CD4-positive, alpha-beta T cell treated with Interleukin-15 for 4 hours (primary cell): Measurements from ENCODE around the gene SEMA4D.
A peak's percentile ranks its signal among the peaks of the same experiment; 100 is the strongest.

Experiments
- DNase-seq: peaks from one replicate; pipeline ENCODE4 v3.0.0-alpha.2; 2020; ENCODE audit warnings: low spot score

The SEMA4D gene

GRCh38 chr9:89497978-89498851 lies at the start of gene SEMA4D:
Gene SEMA4D (minus strand): TSS chr9:89498113. CDS start chr9:89405456, 92,657 bp downstream.
- peak; percentile 58 for DNase-seq

DNA sequence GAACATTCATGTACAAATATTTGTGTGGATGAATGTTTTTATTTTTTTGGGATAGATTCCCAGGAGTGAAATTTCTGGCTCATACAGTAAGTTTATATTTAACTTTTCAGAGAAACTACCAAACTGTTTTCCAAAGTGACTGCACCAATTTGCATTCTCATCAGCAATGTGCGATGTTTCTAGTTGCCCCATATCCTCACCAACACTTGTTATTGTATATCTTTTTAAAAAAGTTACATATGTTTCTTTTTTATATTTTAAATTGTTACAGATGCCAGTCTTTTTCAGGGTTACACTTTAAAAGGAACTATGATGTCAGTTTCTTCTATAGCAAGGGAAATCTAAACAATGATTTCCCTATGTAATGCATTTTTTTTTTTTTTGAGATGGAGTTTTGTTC lies 49.1 kb upstream of the SEMA4D start:
- no peak for DNase-seq

DNA sequence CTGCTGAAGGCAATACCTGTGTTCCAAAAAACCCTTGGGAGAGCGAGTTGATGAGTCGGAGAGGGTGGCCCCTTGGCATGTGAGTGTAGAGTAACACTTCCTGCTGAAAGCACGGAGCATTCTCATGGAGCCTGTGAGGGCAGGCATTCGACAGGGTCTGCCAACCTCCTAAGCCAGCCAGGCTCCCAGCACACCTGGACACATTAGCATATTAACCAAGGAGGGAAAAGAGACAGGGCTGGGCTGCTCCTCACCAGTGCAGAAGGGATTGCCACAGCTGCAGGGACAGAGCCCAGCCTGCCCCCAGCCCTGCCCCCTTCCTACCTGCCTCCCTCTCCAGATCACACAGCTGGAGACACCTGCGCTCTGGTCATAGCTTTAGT lies 46.4 kb upstream of the SEMA4D start:
- DNase-seq: no peak

DNA sequence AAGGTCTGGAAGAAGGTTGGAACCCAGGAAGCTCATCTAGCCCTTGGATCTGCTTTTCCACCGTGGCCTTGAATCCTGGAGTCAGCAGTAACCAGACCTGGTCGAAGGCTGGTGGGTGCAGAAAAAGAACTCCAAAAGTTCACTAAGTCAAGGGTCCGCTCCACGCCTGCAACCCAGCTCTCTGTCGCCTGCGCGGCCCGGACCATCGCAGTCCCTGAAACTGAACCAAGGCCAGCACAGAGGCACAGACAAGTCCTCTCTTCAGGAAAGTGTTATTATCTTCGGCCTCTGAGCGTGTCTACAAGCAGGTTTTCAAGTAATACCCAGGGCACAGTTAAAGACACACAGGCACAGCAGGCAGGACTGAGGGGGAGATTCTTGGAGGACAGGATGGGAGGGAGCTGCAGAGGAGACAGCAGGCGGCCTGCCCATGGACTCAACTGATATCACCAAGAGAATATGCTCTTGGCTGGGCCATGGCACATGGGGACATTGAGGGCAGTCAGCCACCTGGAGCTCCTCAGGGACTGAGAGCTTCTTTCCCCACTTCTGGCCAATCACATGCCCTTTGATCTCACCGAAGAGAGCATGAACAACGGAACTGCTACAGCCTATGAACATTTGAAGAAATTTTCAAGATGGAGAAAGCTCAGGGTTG lies 45.8 kb upstream of the SEMA4D start:
- DNase-seq: no peak

DNA sequence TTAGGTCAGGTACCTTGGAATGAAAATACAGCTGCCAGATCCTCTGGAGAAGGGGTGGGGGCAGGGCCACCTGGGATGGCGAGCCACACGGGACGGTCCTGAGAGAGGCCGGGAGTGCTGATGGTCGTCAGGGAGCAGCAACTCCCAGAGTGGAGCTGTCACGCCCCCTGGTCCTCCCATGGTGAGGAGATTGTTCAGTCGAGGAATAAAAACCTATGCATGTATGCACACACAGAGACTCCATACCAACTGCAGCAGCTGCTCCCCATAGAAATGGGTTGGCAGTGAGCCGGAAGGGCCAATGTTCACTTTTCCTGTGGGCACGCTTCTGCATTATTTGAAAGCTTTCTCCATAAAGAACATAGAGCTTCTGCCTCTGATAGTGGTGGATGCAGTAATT lies 45.2 kb upstream of the SEMA4D start:
- no peak for DNase-seq

GRCh38 chr9:89542401-89543021 lies 44.6 kb upstream of the SEMA4D start:
- DNase-seq: no peak

DNA sequence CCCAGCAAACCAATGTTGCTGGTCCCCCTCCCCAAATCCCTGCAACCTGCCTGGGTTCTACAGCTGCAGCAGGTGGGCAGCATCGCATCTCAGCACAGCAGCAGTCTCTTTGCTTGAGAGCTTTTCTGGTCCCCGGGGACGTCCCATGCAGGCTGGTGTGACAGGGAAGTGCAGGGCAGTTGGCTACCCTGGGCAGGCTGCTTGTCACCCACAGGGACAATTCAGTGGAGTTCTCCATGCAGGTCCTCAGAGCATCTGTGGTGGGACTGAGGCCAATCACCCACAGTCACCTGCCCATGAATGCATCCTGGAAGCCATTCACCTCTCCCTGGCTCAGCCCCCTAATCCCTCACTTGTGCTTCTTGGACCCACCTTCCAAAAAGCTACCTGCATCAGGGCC lies 43.9 kb upstream of the SEMA4D start:
- no peak for DNase-seq

DNA sequence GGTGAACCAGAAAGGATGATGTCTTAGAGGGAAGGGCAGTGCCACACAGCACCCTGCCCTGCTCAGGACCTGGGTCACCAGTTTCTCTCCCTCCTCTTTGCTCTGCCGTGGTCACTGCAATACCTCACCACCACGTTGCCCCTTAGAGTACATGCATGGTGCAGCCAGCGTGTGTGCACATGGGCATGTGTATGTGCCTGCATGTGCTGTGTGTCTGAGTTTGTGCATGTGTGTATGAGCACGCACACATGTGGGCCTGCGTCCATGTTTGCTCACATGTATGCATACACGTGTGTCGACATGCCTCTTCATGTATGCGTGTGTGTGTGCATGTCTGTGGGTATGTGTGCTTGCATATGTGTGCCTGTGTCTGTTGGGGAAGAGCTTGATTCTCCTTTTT lies 41.5 kb upstream of the SEMA4D start:
- no peak for DNase-seq

DNA sequence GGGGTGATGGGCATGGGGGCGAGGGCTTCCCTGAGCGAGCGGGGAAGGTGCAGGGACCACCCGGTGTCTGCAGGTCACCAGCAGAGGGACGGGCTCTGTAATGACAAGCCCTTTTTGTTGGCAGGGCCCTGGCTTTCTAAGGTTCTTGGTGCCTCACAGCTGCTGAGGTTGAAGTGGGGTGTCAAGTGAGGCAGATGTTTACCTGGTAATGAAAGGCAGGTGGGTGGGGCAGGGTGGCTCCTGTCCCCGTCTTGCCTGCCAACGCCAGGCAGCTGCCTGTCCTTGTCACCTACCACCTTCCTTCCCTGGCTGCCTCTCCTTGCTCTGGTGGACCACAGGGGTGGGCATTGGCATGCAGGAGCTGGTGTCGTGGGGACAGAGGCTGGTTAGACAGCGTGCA lies 41.0 kb upstream of the SEMA4D start:
- DNase-seq: no peak

GRCh38 chr9:89537166-89537565 lies 39.3 kb upstream of the SEMA4D start:
- DNase-seq: no peak

- peak; percentile 45 for DNase-seq
Measured at GRCh38 chr9:89536600-89536999, 38.7 kb upstream of the SEMA4D start.

GRCh38 chr9:89536145-89536574 lies 38.2 kb upstream of the SEMA4D start:
- DNase-seq: peak; percentile 52

GRCh38 chr9:89535461-89535860 lies 37.5 kb upstream of the SEMA4D start:
- DNase-seq: no peak

DNA sequence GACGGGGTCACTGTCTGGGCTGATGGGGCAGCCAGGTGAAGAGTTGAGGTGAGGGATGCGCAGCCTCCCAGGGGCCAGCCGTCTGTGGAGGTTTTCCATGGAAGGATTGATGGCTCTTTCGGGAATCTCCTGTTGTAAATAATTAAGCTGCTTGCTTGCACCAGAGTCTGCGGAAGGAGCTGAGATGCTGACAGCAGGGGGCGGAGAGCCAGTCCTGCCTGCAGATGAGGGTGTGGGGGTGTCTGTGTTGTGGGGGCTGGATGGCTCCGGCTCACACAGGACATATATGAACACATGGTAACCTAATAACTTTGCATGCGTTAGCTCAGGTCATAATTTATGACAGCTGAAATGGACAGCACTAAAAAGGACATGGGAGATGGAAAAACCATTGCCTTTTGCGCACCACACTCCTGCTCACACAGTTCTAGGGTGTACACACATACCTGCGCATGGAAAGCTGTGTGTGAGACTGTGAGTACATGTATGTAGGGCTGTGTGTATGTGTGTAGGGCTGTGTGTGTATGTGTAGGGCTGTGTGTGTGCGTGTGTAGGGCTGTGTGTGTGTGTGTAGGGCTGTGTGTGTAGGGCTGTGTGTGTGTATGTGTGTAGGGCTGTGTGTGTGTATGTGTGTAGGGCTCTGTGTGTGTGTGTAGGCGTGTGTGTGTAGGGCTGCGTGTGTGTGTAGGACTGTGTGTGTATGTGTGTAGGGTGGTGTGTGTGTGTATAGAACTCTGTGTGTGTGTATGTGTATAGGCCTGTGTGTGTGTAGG lies 36.8 kb upstream of the SEMA4D start:
- no peak for DNase-seq

DNA sequence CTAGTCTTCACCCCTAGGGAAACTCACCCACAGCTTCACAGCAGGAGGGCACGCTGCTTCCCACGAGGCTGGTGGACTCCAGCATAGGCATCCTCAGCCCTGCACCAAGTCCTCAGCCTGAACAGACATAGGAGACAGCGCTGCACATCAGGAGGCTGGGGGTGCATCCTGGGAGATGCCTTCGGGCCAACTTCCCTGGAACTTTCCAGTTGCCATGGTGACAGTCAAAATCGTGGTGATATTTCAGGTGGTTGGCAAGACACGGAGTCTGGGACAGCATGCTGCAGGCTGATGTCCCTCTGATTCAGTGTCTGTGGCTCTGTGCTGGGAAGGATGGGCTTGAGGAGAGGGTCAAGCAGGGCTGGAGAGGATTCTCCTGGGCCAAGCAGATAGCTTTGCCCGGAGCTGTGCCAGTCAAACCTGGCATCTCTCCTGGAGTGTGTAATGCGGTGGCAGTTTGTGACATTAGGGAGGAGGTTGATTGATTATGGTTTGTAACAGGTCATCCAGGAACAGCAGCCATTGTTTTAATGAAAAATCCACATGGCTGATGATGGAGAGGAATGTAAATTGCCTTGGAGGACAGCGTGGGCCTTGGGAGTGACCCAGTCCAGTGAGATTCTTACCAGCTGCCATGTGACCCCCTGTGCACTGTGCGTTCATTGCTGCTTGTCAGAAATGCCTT lies 35.6 kb upstream of the SEMA4D start:
- no peak for DNase-seq

DNA sequence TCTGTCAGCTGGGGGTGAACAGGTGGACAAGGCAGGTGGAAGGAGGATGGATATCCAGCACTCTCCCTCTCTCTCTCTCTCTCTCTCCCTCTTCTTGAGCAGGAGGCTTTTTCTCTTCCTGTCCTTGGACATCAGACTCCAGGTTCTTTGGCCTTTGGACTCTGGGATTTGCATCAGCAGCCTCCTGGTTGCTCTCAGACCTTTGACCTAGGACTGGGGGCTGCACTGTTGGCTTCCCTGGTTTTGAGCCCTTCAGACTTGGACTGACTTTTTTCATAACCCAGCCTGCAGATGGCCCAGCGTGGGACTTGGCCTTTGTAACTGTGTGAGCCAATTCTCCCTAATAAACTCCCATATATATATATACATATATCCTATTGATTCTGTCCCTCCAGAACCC lies 35.0 kb upstream of the SEMA4D start:
- no peak for DNase-seq

DNA sequence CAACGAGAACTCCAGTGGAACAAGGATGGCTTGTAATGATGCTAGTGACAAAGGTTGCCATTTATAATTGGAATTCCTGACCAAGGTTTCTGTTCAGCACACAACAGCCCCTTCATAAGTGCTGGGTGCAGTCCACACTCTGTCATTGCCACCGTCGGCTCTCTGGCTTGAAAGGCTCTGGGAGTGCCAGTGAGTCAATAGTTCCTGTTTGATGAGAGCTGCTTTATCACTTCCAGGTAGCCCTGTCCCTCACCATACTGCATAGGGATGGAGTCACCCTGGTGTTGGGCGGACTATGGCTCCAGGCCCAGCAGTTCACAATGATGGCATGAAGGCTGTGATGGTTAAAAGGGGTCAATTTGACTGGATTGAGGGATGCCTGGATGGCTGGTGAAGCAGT lies 34.6 kb upstream of the SEMA4D start:
- DNase-seq: peak; percentile 52

DNA sequence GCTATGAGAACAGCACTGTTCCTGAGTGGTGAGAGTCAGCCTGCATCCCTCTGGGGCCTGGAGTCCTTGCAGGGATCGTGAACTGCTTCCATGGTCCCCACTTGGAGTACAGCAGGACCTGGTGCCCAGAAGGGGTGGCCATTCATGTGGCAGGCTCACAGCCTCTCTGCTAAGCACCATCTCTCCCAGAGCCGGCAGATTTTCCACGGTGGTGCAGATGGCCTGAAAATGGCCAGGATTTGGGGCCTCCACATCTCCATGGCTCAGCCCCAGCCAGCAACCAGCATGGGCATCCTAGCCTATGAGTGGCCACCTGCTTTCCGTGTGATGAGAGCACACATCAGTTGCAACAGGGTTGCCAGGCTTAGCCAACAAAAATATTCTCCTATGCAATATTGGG lies 33.9 kb upstream of the SEMA4D start:
- no peak for DNase-seq

DNA sequence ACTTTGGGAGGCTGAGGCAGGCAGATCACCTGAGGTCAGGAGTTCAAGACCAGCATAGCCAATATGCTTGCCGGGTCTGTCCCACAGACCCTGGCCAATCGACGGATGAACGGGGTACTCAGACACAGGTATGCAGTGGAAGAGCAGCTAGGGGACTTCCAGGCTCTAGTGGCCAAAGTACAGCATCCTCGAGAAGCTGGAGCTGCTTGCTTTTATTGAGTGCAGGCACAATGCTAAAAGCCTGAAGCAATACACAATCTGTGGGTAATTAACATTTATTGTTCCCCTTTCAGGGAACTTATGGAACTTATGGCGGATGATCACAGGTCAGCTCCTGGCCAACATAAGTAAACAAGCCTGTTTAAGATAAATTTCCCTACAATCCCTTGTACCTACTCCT lies 32.8 kb upstream of the SEMA4D start:
- DNase-seq: no peak

GRCh38 chr9:89529243-89530035 lies 31.5 kb upstream of the SEMA4D start:
- DNase-seq: no peak

DNA sequence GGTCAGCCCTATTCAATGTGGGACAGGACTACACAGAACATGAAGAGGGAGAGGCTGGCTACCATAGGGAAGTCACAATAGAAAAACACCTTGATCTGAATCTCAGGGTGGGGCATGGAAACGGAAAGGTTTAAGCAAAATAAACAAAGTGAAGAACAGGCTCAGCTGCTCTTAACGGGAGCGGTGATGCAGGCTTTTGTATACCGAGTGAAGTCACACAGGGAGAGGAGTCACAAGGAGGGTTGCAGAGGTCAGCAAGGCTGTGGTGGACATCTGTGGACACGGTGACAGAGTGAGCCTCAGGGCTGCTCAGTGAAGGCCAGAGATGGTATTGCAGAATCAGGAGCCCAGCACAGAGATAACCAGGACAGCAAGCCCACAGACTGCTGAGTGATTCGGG lies 30.6 kb upstream of the SEMA4D start:
- DNase-seq: no peak
